Smooth muscle cell (in vitro differentiated cells): Measurements from ENCODE around the gene PACSIN1. TPM values are rescaled to one million over a fixed set of nuclear protein-coding genes. Genes with fewer than 3 reads are reported as not detected.
"Not testable (repeated sequence)": the region's sequence is repeated elsewhere in the genome, so short reads cannot be mapped to it uniquely, and the experiment has no call there.

Source experiments
- DNase-seq: peaks from one replicate; lab custom pipeline; 2025; ENCODE audit not compliant: unreplicated experiment; lab: John Stamatoyannopoulos, UW
- H2AFZ ChIP-seq: fragments of 200-600 bp; sonication (generic); 2 replicates; pipeline ENCODE4 v1.6.0; 2016; ENCODE audit warnings: antibody characterized with exemption, low read depth, mild to moderate bottlenecking
- H3F3A ChIP-seq: fragments of 200-600 bp; sonication (generic); 2 replicates; pipeline ENCODE4 v1.6.0; 2017; ENCODE audit warnings: antibody characterized with exemption, low read depth
- H3K27ac ChIP-seq: fragments of 200-600 bp; sonication (generic); 2 replicates; pipeline ENCODE4 v1.5.1; 2016; ENCODE audit warnings: low read depth, mild to moderate bottlenecking
- H3K27me3 ChIP-seq: fragments of 200-600 bp; sonication (generic); 2 replicates; pipeline ENCODE4 v1.6.1; 2016; ENCODE audit warnings: low read depth, mild to moderate bottlenecking
- H3K36me3 ChIP-seq: fragments of 200-600 bp; sonication (generic); 2 replicates; pipeline ENCODE4 v1.5.1; 2016; ENCODE audit warnings: low read depth
- H3K4me1 ChIP-seq: fragments of 200-600 bp; sonication (generic); 2 replicates; pipeline ENCODE4 v1.5.1; 2016; ENCODE audit warnings: low read depth
- H3K4me2 ChIP-seq: fragments of 200-600 bp; sonication (generic); 2 replicates; pipeline ENCODE4 v1.6.0; 2016; ENCODE audit warnings: mild to moderate bottlenecking
- H3K4me3 ChIP-seq: fragments of 200-600 bp; sonication (generic); 2 replicates; pipeline ENCODE4 v1.5.1; 2016; ENCODE audit warnings: mild to moderate bottlenecking
- H3K79me2 ChIP-seq: fragments of 200-600 bp; sonication (generic); 2 replicates; pipeline ENCODE4 v1.6.0; 2016; ENCODE audit warnings: low read depth, mild to moderate bottlenecking
- H3K9ac ChIP-seq: fragments of 200-600 bp; sonication (generic); 2 replicates; pipeline ENCODE4 v1.6.0; 2016; ENCODE audit warnings: low read depth
- H3K9me3 ChIP-seq: fragments of 200-600 bp; sonication (generic); replicated peaks from 2 replicates; pipeline ENCODE4 v1.5.1; 2016; ENCODE audit warnings: low read depth
- H4K20me1 ChIP-seq: fragments of 200-600 bp; sonication (generic); 2 replicates; pipeline ENCODE4 v1.6.0; 2016; ENCODE audit warnings: low read depth
- CTCF ChIP-seq: fragments of 200-600 bp; sonication (generic); IDR thresholded peaks from 2 replicates; pipeline ENCODE4 v1.5.1; 2017; ENCODE audit warnings: borderline replicate concordance, mild to moderate bottlenecking, antibody characterized with exemption; ENCODE audit not compliant: insufficient read depth, poor library complexity, severe bottlenecking
- WGBS: methylation state at CpG from one replicate; pipeline ENCODE4 v1.1.7; 2016; ENCODE audit warnings: low lambda C conversion rate; 5-methylcytosine and 5-hydroxymethylcytosine counted together
- polyA plus RNA-seq: library from polyadenylated mRNA; unstranded; fragments of >200 nt; fragmentation: Nextera tagmentation; extraction: Ambion mirVana; gene quantifications from 2 replicates; pipeline ENCODE4 v1.2.1, GENCODE V29; 2016
- total RNA-seq: library from RNA; depleted of rRNA; stranded (reverse); fragments of >200 nt; gene quantifications from 2 replicates; pipeline ENCODE4 v1.2.3, GENCODE V29; 2014

Gene PACSIN1
- total and polyA plus RNA-seq, 2 experiments from 2014 or later: not detected

- no peaks in the 10 kb centered on the region for H3F3A ChIP-seq
- 79% methylated on average over 4 of the region's 5 CpGs for WGBS
- no peak for DNase-seq
- H3K27me3 ChIP-seq: no peaks in the 10 kb centered on the region
- H3K4me1 ChIP-seq: no peaks in the 10 kb centered on the region
- H3K4me2 ChIP-seq: no peak overlapping the region
- no peak overlapping the region for H3K4me3 ChIP-seq
- H3K27ac ChIP-seq: no peak overlapping the region
- H4K20me1 ChIP-seq: no peaks in the 10 kb centered on the region
- no peak for TF ChIP-seq CTCF
- no peaks in the 10 kb centered on the region for H3K79me2 ChIP-seq
- H3K9me3 ChIP-seq: no peaks in the 10 kb centered on the region
- H3K36me3 ChIP-seq: no peaks in the 10 kb centered on the region
- H2AFZ ChIP-seq: no peak overlapping the region
- H3K9ac ChIP-seq: no peak overlapping the region
Measured at GRCh38 chr6:34476921-34477320, 11.0 kb downstream of the PACSIN1 start.

- Histone ChIP-seq H3K4me2 (no peak overlapping the region), H2AFZ (no peak overlapping the region), H3K4me3 (no peak overlapping the region), H4K20me1 (no peaks in the 10 kb centered on the region), H3F3A (no peaks in the 10 kb centered on the region), H3K27ac (no peak overlapping the region), H3K79me2 (no peaks in the 10 kb centered on the region), H3K9ac (no peak overlapping the region), H3K27me3 (no peaks in the 10 kb centered on the region), H3K4me1 (no peaks in the 10 kb centered on the region), H3K36me3 (no peaks in the 10 kb centered on the region), H3K9me3 (no peaks in the 10 kb centered on the region)
- DNase-seq: no peak
- no peak for TF ChIP-seq CTCF
- 91% methylated on average over 4 of the region's 4 CpGs for WGBS
Measured at GRCh38 chr6:34478796-34479195, 12.9 kb downstream of the PACSIN1 start.

- not testable (repeated sequence) for H3F3A ChIP-seq, H3K79me2 ChIP-seq, H3K4me1 ChIP-seq, H2AFZ ChIP-seq, H3K36me3 ChIP-seq, H3K9me3 ChIP-seq, DNase-seq, H3K4me2 ChIP-seq, H3K4me3 ChIP-seq, H3K27me3 ChIP-seq, H3K9ac ChIP-seq, H4K20me1 ChIP-seq, H3K27ac ChIP-seq
- WGBS: 100% methylated on average over 5 of the region's 5 CpGs
Measured at GRCh38 chr6:34483781-34484180, 17.9 kb downstream of the PACSIN1 start.

GRCh38 chr6:34484391-34484790 lies 18.5 kb downstream of the PACSIN1 start:
- no peak overlapping the region for H2AFZ ChIP-seq
- no peak for TF ChIP-seq CTCF
- no peak overlapping the region for H3K4me2 ChIP-seq
- no peak overlapping the region for H3K27ac ChIP-seq
- no peak overlapping the region for H3K9ac ChIP-seq
- 86% methylated on average over 1 of the region's 1 CpG for WGBS
- H3K4me1 ChIP-seq: no peaks in the 10 kb centered on the region
- H3F3A ChIP-seq: no peaks in the 10 kb centered on the region
- H3K27me3 ChIP-seq: no peaks in the 10 kb centered on the region
- no peaks in the 10 kb centered on the region for H3K79me2 ChIP-seq
- no peaks in the 10 kb centered on the region for H3K36me3 ChIP-seq
- no peaks in the 10 kb centered on the region for H3K9me3 ChIP-seq
- no peaks in the 10 kb centered on the region for H4K20me1 ChIP-seq
- no peak for DNase-seq
- no peak overlapping the region for H3K4me3 ChIP-seq
